AG04449 (cell line): ENCODE measurements around the gene UBE3B.
A peak's percentile ranks its signal among the peaks of the same experiment; 100 is the strongest.

Experiments used
- CTCF ChIA-PET: fragments of 350-600 bp; formaldehyde crosslinking; extraction: SDS; loops from one replicate; lab custom pipeline; 2021; ENCODE audit warnings: antibody characterized with exemption; lab: Yijun Ruan, JAX
- POLR2A ChIA-PET: fragments of 400-600, 350-600 bp; formaldehyde crosslinking; extraction: SDS; loops from one replicate; lab custom pipeline; 2020; ENCODE audit warnings: antibody characterized with exemption, inconsistent platforms; lab: Yijun Ruan, JAX
- DNase-seq: peaks from one replicate; pipeline ENCODE4 v3.0.0-alpha.2; 2010; ENCODE audit warnings: low read depth, low spot score
- H3K4me3 ChIP-seq: 2 replicates; pipeline ENCODE4 v1.5.1; 2011; ENCODE audit warnings: low read depth, mild to moderate bottlenecking, control low read depth, low read length
- CTCF ChIP-seq: IDR thresholded peaks from one replicate; pipeline ENCODE4 v1.5.1; 2011; ENCODE audit warnings: mild to moderate bottlenecking, moderate library complexity, low read length, control low read depth, inconsistent platforms; ENCODE audit not compliant: insufficient read depth; ENCODE audit errors: missing control alignments

Gene UBE3B

GRCh38 chr12:109573029-109573913, 95.8 kb downstream of the UBE3B start, which contains the start of the genes MMAB and MVK:
MMAB (minus strand) TSS chr12:109573504; CDS start chr12:109573480, 24 bp downstream.
MVK (plus strand) TSS chr12:109573794; CDS start chr12:109574823, 1,029 bp downstream.
- CTCF ChIA-PET = interaction anchor here (0.9 to 4.3 kb wide), 8 partner anchors 23 to 280 kb away, joined by 3 to 27 read pairs (median 4); no protein-coding TSS in a partner anchor

GRCh38 chr12:109573914-109574244, 96.4 kb downstream of the UBE3B start:
- no peak for DNase-seq
- TF ChIP-seq CTCF = no peak
- CTCF ChIA-PET = interaction anchor here (1.2 to 4.3 kb wide), 7 partner anchors 22 to 279 kb away, joined by 3 to 27 read pairs (median 4); no protein-coding TSS in a partner anchor

More at GRCh38 chr12:109573029-109573913, 95.8 kb downstream of the UBE3B start, which contains the start of the genes MMAB and MVK:
- peak within 1 kb of the TSS; percentile 87 for H3K4me3 ChIP-seq
- peak; percentile 96 for DNase-seq
- no peak for TF ChIP-seq CTCF
- POLR2A ChIA-PET = no interaction called here

GRCh38 chr12:109575683-109576082, 98.2 kb downstream of the UBE3B start:
- TF ChIP-seq CTCF = no peak
- ChIA-PET CTCF (interaction anchor here (1.5 to 4.3 kb wide), 3 partner anchors 9 to 22 kb away, joined by 3 to 27 read pairs (median 4); no protein-coding TSS in a partner anchor), POLR2A (no interaction called here)
- DNase-seq = no peak
- H3K4me3 ChIP-seq = no peak overlapping the region

More at GRCh38 chr12:109573914-109574244, 96.4 kb downstream of the UBE3B start:
- H3K4me3 ChIP-seq = peak overlapping the region; percentile 87
- POLR2A ChIA-PET = no interaction called here

- H3K4me3 ChIP-seq = no peak overlapping the region
- no peak for DNase-seq
- POLR2A ChIA-PET = no interaction called here
- TF ChIP-seq CTCF = no peak
- CTCF ChIA-PET = interaction anchor here (4.3 kb wide), 1 partner anchor 20 kb away, joined by 27 read pairs; no protein-coding TSS in a partner anchor
Measured at GRCh38 chr12:109577311-109577710, 99.9 kb downstream of the UBE3B start.

GRCh38 chr12:109578330-109578927, 101.0 kb downstream of the UBE3B start:
- TF ChIP-seq CTCF = no peak
- ChIA-PET CTCF (interaction anchor here (1.9 kb wide), 1 partner anchor 19 kb away, joined by 10 read pairs; no protein-coding TSS in a partner anchor), POLR2A (no interaction called here)
- no peak overlapping the region for H3K4me3 ChIP-seq
- no peak for DNase-seq
